DND-41 (cell line): Measurements from ENCODE around the gene NEGR1.

ENCODE experiments used
- EZH2 ChIP-seq: IDR thresholded peaks from 3 replicates; pipeline ENCODE4 v1.6.1; 2012; ENCODE audit warnings: borderline replicate concordance, low read depth, mild to moderate bottlenecking, moderate library complexity, low read length, inconsistent platforms; ENCODE audit not compliant: severe bottlenecking
- TF ChIP-seq, protein P1 (sequence below): IDR thresholded peaks from 2 replicates; pipeline ENCODE4 v1.5.1; 2012; ENCODE audit warnings: borderline replicate concordance, low read length, moderate library complexity, mild to moderate bottlenecking; ENCODE audit not compliant: poor library complexity, severe bottlenecking; ENCODE audit errors: extremely low read depth

DNA sequence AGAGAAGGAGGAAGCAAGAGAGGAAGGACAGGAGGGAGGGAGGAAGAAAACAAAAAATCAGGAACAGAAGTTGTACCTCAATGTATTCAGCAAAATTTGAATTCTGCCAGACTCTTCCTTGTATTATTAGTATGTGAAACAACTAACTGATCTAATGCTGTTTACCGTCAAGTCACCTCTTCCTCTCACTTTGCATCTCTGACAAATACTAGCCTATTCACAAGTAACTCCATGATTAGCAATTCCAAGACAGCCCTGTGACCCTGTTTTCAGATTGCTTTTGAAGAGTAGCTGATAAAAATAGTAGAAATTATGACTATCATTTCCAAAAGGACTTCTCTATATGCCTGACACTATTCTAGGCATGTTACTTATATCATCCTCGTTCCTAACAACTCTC is 445.4 kb downstream of the NEGR1 start:
- TF ChIP-seq, protein P1, sequence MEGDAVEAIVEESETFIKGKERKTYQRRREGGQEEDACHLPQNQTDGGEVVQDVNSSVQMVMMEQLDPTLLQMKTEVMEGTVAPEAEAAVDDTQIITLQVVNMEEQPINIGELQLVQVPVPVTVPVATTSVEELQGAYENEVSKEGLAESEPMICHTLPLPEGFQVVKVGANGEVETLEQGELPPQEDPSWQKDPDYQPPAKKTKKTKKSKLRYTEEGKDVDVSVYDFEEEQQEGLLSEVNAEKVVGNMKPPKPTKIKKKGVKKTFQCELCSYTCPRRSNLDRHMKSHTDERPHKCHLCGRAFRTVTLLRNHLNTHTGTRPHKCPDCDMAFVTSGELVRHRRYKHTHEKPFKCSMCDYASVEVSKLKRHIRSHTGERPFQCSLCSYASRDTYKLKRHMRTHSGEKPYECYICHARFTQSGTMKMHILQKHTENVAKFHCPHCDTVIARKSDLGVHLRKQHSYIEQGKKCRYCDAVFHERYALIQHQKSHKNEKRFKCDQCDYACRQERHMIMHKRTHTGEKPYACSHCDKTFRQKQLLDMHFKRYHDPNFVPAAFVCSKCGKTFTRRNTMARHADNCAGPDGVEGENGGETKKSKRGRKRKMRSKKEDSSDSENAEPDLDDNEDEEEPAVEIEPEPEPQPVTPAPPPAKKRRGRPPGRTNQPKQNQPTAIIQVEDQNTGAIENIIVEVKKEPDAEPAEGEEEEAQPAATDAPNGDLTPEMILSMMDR, result no peak
- TF ChIP-seq EZH2, result no peak
